ENCODE data around the gene GNG8. TPM values are rescaled to one million over a fixed set of nuclear protein-coding genes. Genes with fewer than 3 reads are reported as not detected.

The GNG8 gene
- total RNA-seq, 1 donor from 2014 or later, result not detected

GRCh38 chr19:46639358-46640182, 3.6 kb upstream of the GNG8 start:
- no peaks in the 10 kb centered on the region for H3K36me3 ChIP-seq
- peak overlapping the region; percentile 50 for H3K4me3 ChIP-seq
- peaks cover 22% of the 10 kb centered on the region for H3K4me1 ChIP-seq
- intact Hi-C loops (cut with DNase I), result no loop called here
- H3K27me3 ChIP-seq (ENCODE audit: low read depth), result peaks cover 31% of the 10 kb centered on the region
- peak overlapping the region; percentile 37 for H3K27ac ChIP-seq
- no peaks in the 10 kb centered on the region for H3K9me3 ChIP-seq
- ATAC-seq (peak; percentile 40 to 50), DNase-seq (peak; percentile 65)
- TF ChIP-seq CTCF (IDR thresholded peaks at IDR 0.05), result no peak

- peaks cover 37% of the 10 kb centered on the region for H3K27me3 ChIP-seq (ENCODE audit: low read depth)
- no peaks in the 10 kb centered on the region for H3K36me3 ChIP-seq
- H3K4me1 ChIP-seq, result peaks cover 31% of the 10 kb centered on the region
- intact Hi-C loops (cut with DNase I), result no loop called here
- no peak for TF ChIP-seq CTCF (IDR thresholded peaks at IDR 0.05)
- no peak for DNase-seq
- H3K27ac ChIP-seq, result no peak overlapping the region
- no peak overlapping the region for H3K4me3 ChIP-seq
- H3K9me3 ChIP-seq, result no peaks in the 10 kb centered on the region
- ATAC-seq, result no peak
Measured at GRCh38 chr19:46637224-46637623, 1.2 kb upstream of the GNG8 start.

- ATAC-seq (no peak), DNase-seq (no peak)
- intact Hi-C loops (cut with DNase I), result no loop called here
- Histone ChIP-seq H3K4me1 (peaks cover 39% of the 10 kb centered on the region), H3K27me3 (ENCODE audit: low read depth) (peaks cover 19% of the 10 kb centered on the region), H3K36me3 (no peaks in the 10 kb centered on the region), H3K9me3 (no peaks in the 10 kb centered on the region), H3K4me3 (no peak overlapping the region), H3K27ac (no peak overlapping the region)
- no peak for TF ChIP-seq CTCF (IDR thresholded peaks at IDR 0.05)
Measured at GRCh38 chr19:46634656-46635218, 1.3 kb downstream of the GNG8 start.

- H3K27ac ChIP-seq, result no peak overlapping the region
- peaks cover 38% of the 10 kb centered on the region for H3K4me1 ChIP-seq
- no peak for TF ChIP-seq CTCF (IDR thresholded peaks at IDR 0.05)
- ATAC-seq (peak; percentile 88 to 89), DNase-seq (peak; percentile 88)
- H3K36me3 ChIP-seq, result no peaks in the 10 kb centered on the region
- H3K27me3 ChIP-seq (ENCODE audit: low read depth), result peaks cover 13% of the 10 kb centered on the region
- intact Hi-C loops (cut with DNase I), result no loop called here
- H3K4me3 ChIP-seq, result peak overlapping the region; percentile 40
- H3K9me3 ChIP-seq, result no peaks in the 10 kb centered on the region
Measured at GRCh38 chr19:46634045-46634655, 1.9 kb downstream of the GNG8 start.

GRCh38 chr19:46633130-46633529, 2.9 kb downstream of the GNG8 start:
- no peak overlapping the region for H3K4me3 ChIP-seq
- TF ChIP-seq CTCF (IDR thresholded peaks at IDR 0.05), result no peak

More at GRCh38 chr19:46633130-46633529, 2.9 kb downstream of the GNG8 start:
- peaks cover 11% of the 10 kb centered on the region for H3K27me3 ChIP-seq (ENCODE audit: low read depth)
- no peak overlapping the region for H3K27ac ChIP-seq
- intact Hi-C loops (cut with DNase I), result no loop called here
- H3K9me3 ChIP-seq, result no peaks in the 10 kb centered on the region
- DNase-seq (no peak), ATAC-seq (no peak)
- H3K36me3 ChIP-seq, result no peaks in the 10 kb centered on the region
- peaks cover 30% of the 10 kb centered on the region for H3K4me1 ChIP-seq
